Muscle of leg (tissue), 16 donors: Measurements from ENCODE around the gene VAV2. TPM values are rescaled to one million over a fixed set of nuclear protein-coding genes. Genes with fewer than 3 reads are reported as not detected.

ENCODE experiments used
- DNase-seq: peaks from one replicate; pipeline ENCODE4 v3.0.0; 2013
- H3K27ac ChIP-seq: one replicate; pipeline ENCODE4 v1.5.1; 2013; ENCODE audit warnings: mild to moderate bottlenecking, low read length, control low read depth
- H3K27me3 ChIP-seq: one replicate; pipeline ENCODE4 v1.6.1; 2013; ENCODE audit warnings: low read length; ENCODE audit not compliant: control insufficient read depth, insufficient read depth
- H3K36me3 ChIP-seq: one replicate; pipeline ENCODE4 v1.6.1; 2013; ENCODE audit warnings: low read length; ENCODE audit not compliant: control insufficient read depth, insufficient read depth
- H3K4me1 ChIP-seq: one replicate; pipeline ENCODE4 v1.6.1; 2013; ENCODE audit warnings: low read length; ENCODE audit not compliant: control insufficient read depth, insufficient read depth
- H3K4me3 ChIP-seq: one replicate; pipeline ENCODE4 v1.5.1; 2013; ENCODE audit warnings: low read length, control low read depth
- H3K9me3 ChIP-seq: replicated peaks from 2 replicates; pipeline ENCODE4 v1.6.1; 2013; ENCODE audit warnings: low read depth, low read length; ENCODE audit not compliant: control insufficient read depth
- WGBS: methylation state at CpG from one replicate; pipeline ENCODE4 v1.1.5; 2013; ENCODE audit warnings: missing lambda C conversion rate; ENCODE audit not compliant: insufficient coverage; 5-methylcytosine and 5-hydroxymethylcytosine counted together
- long read RNA-seq, 11 donors: transcript quantifications; one replicate each; lab custom pipeline, GENCODE V29; 2026
- polyA plus RNA-seq, 8 donors: library from polyadenylated mRNA; unstranded; fragments of 120-200 nt; gene quantifications; one replicate each; pipeline versions ENCODE4 v1.2.1 to v1.2.3, GENCODE V29; 2013; ENCODE audit warnings: inconsistent platforms in 1 of 8, low replicate concordance in 1 of 8; ENCODE audit not compliant: insufficient read length in 8 of 8, insufficient read depth in 1 of 8
- total RNA-seq: library from RNA; stranded (reverse); fragments of 120-200 nt; gene quantifications from one replicate; pipeline ENCODE4 v1.2.4, GENCODE V29; 2013

The VAV2 gene
- total RNA-seq = 7.4 TPM
- 10 to 100 TPM; 13.4 to 19.1 (median 16.0) TPM for polyA plus RNA-seq
- long read RNA-seq, donor 1 = 0 reads
- long read RNA-seq, donor 2 = 0 reads
- long read RNA-seq, donor 3 = 0 reads
- long read RNA-seq, donor 4 = 0 reads
- long read RNA-seq, donor 5, full-length matches to known transcripts = 1 of 6 reads
- long read RNA-seq, donor 5, partial matches to known transcripts = 5 of 6 reads
- long read RNA-seq, donor 5, other reads (novel, unspliced or antisense) = 0 of 6 reads
- long read RNA-seq, donor 6, full-length matches to known transcripts = 1 of 1 reads
- long read RNA-seq, donor 6, partial matches to known transcripts = 0 of 1 reads
- long read RNA-seq, donor 6, other reads (novel, unspliced or antisense) = 0 of 1 reads
- long read RNA-seq, donor 7, full-length matches to known transcripts = 1 of 1 reads
- long read RNA-seq, donor 7, partial matches to known transcripts = 0 of 1 reads
- long read RNA-seq, donor 7, other reads (novel, unspliced or antisense) = 0 of 1 reads
- long read RNA-seq, donor 8 = 0 reads
- long read RNA-seq, donor 9 = 0 reads
- long read RNA-seq, donor 10 = 0 reads
- long read RNA-seq, donor 11 = 0 reads

DNA sequence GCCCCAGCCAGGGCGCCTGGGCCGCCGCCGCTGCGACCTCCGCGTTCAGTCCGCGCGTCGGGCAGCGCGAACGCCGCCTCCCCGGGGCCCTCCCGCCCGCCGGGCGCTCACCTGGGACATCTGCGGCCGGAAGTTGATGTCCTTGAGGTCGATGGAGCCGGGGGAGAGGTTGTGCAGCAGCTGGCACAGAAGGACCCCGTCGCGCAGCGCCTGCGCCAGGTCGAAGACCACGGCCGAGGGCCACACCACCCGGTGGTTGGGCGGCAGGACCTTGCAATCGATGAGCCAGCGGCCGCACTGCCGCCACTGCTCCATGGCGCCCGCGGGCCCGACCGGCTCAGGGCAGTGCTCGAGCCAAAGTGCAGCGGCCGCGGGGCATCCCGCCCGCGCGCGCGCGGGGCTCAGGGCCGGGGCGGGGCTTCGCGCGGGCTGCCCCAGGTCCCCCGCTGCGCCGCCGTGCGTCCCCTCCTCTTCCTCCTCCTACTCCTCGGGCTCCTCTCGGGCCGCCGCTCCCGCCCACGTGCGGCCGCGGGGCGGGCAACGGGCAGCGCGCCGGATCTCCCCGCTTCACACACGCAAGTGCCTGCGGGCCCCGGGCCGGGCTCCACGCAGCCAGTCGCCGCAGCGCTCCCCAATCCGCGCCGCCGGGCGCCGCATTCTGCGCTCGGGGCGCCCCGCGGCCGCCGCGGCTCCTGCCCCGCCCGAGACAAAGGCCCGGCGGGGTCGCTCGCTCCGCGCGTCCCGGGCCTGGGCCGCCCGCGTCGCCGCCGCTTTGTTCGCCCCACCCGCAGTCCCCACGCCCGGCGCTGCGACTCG, at the start of gene VAV2:
Gene VAV2 (minus strand): TSS at position 361 of the 816 bp plus-strand sequence. CDS start 46 bp downstream, at position 315.
- under 1% methylated on average over 124 of the region's 124 CpGs for WGBS
- no peaks in the 10 kb centered on the region for H3K9me3 ChIP-seq
- H3K4me1 ChIP-seq = peaks cover 50% of the 10 kb centered on the region
- peak within 1 kb of the TSS; percentile 94 for H3K27ac ChIP-seq
- H3K36me3 ChIP-seq = no peaks in the 10 kb centered on the region
- peak within 1 kb of the TSS; percentile 84 for H3K4me3 ChIP-seq
- peak; percentile 74 for DNase-seq
- peaks cover 5% of the 10 kb centered on the region for H3K27me3 ChIP-seq

DNA sequence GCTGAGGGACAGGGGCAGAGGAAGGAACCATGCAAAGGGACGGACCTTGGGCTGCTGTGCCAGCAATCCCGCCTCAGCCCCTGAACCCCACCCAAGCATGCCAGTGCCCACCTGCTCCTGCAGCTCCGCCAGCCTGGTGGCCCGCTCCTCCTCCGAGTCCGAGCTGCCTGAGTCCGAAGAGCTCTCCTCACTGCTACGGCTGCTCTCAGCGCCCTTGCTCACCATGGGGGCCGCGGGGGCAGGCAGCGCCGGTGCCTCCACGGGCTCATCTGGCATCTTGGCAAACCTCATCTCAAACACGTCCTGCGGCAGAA, 49.5 kb upstream of the VAV2 start:
- WGBS = 89% methylated on average over 16 of the region's 16 CpGs
- H3K4me1 ChIP-seq = peaks cover 32% of the 10 kb centered on the region

DNA sequence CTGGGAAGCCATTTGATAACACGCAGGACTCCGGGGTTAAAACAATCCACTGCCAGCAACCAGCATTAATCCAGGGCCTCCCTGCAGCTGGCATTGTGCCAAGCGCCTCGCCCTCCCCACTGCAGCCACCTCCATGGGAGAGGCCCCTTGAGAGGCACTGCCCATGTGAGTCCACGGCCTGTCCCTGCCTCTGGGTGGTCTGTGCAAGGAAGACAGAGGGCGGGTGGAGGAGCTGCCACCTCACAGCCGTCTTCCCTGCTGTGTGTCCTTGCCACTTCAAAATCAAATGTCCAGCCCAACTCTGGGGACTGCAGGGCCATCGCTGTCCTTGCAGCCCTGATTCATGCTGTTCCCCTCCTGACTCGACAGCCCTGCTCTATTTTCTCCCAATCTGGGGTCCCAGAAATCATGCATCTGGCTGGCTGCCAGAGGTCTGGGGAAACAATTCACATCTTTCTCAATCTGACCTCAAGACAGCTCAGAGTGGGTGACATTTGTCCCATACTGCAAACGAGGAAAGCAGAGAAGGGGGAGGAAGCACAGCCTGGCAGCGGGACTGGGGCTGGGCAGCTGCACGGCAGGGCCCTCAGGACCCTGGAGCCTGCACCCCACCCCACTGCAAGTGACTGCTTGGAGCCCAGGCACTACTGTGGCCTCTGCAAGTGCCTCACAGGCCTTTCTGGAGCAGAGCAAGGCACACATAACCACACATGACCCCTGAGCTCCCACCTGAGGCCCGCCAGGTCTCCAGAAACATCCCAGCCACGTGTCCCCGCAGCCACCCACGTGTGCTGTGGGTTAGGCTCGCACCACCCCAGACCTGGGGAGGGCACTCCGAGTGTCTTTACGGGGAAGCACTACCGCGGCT, 48.9 kb upstream of the VAV2 start:
- H3K9me3 ChIP-seq = peaks cover 3% of the 10 kb centered on the region
- WGBS = 57% methylated on average over 21 of the region's 21 CpGs
- H3K27me3 ChIP-seq = no peaks in the 10 kb centered on the region
- peaks cover 79% of the 10 kb centered on the region for H3K36me3 ChIP-seq
- H3K27ac ChIP-seq = peak overlapping the region; percentile 47
- no peak overlapping the region for H3K4me3 ChIP-seq
- H3K4me1 ChIP-seq = peaks cover 32% of the 10 kb centered on the region
- no peak for DNase-seq

More for the DNA sequence above, 49.5 kb upstream of the VAV2 start:
- peaks cover 79% of the 10 kb centered on the region for H3K36me3 ChIP-seq
- peaks cover 3% of the 10 kb centered on the region for H3K9me3 ChIP-seq
- no peak overlapping the region for H3K27ac ChIP-seq
- H3K27me3 ChIP-seq = no peaks in the 10 kb centered on the region
- no peak overlapping the region for H3K4me3 ChIP-seq
- no peak for DNase-seq

- DNase-seq = no peak
- Histone ChIP-seq H3K4me3 (no peak overlapping the region), H3K36me3 (peaks cover 79% of the 10 kb centered on the region), H3K9me3 (peaks cover 3% of the 10 kb centered on the region), H3K27ac (peak overlapping the region; percentile 47), H3K4me1 (peaks cover 32% of the 10 kb centered on the region), H3K27me3 (no peaks in the 10 kb centered on the region)
- WGBS = 87% methylated on average over 9 of the region's 17 CpGs
These were observed 48.0 kb upstream of the VAV2 start for GRCh38 chr9:134040176-134040565.

DNA sequence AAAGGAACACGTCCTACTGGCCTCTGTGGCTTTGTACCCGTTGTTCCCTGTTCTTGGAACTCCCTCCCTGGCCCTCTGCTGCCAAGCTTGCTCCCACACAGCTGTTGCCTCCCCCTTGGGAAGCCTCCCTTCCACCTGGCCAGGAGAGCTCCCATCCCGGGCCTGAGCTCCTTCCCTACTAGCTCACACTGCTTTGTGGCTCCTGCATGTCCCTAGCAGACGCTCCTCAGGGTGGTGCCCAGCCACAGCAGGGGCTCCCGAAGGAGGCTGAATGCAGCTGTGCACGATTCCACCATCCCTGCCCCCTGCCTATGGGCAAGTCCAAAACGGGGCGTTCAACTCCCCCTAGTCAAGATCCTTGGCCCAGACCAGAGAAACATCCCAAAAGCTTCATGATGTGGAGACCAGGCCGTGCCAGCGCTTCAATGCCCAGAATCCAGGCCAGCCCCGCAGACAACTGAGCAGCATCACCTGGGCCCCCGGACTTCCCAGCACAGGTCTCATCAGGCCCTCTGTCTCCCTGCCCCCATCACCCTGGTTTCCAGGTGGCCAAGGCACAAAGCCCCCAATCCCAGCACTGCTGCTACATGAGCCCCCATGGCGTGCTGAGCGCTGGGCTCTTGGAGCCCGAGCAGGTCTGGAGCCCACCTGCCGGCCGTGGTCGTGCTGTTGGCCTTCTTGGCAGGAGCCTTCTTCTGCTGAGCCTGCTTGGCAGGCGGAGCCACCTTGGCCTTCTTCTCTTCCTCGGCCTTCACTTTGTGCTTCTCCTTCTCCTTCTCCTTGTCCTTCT, 47.5 kb upstream of the VAV2 start:
- Histone ChIP-seq H3K27ac (peak overlapping the region; percentile 63), H3K36me3 (peaks cover 79% of the 10 kb centered on the region), H3K4me1 (peaks cover 32% of the 10 kb centered on the region), H3K9me3 (peaks cover 3% of the 10 kb centered on the region), H3K27me3 (no peaks in the 10 kb centered on the region), H3K4me3 (no peak overlapping the region)
- WGBS = 93% methylated on average over 19 of the region's 20 CpGs
- DNase-seq = no peak

DNA sequence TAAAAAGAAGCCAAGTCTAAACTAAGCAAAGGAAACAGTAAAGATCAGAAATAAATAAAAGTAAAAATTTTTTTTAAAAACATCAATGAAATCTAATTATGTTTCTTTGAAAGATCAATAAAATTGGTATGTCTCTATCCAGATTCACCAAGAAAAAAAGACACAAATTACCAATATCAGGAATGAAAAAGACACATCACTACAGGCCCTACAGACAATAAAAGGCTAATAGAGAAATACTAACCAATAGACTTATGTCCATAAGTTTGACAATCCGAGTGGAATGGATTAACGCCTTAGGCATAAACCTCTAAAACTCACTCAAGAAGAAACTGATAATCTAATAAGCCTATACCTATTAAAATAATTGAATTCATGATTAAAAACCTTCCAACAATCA, 45.5 kb upstream of the VAV2 start:
- H3K27me3 ChIP-seq = no peaks in the 10 kb centered on the region
- no CpG with 5 or more reads among the region's 2 CpGs for WGBS
- H3K9me3 ChIP-seq = peaks cover 3% of the 10 kb centered on the region
- no peak overlapping the region for H3K4me3 ChIP-seq
- peaks cover 80% of the 10 kb centered on the region for H3K36me3 ChIP-seq
- no peak overlapping the region for H3K27ac ChIP-seq
- peaks cover 32% of the 10 kb centered on the region for H3K4me1 ChIP-seq
- DNase-seq = no peak

- no peaks in the 10 kb centered on the region for H3K27me3 ChIP-seq
- DNase-seq = no peak
- H3K9me3 ChIP-seq = peaks cover 3% of the 10 kb centered on the region
- peaks cover 78% of the 10 kb centered on the region for H3K36me3 ChIP-seq
- 96% methylated on average over 11 of the region's 16 CpGs for WGBS
- peaks cover 21% of the 10 kb centered on the region for H3K4me1 ChIP-seq
- no peak overlapping the region for H3K4me3 ChIP-seq
- no peak overlapping the region for H3K27ac ChIP-seq
These were observed 44.0 kb upstream of the VAV2 start for GRCh38 chr9:134036130-134036529.

DNA sequence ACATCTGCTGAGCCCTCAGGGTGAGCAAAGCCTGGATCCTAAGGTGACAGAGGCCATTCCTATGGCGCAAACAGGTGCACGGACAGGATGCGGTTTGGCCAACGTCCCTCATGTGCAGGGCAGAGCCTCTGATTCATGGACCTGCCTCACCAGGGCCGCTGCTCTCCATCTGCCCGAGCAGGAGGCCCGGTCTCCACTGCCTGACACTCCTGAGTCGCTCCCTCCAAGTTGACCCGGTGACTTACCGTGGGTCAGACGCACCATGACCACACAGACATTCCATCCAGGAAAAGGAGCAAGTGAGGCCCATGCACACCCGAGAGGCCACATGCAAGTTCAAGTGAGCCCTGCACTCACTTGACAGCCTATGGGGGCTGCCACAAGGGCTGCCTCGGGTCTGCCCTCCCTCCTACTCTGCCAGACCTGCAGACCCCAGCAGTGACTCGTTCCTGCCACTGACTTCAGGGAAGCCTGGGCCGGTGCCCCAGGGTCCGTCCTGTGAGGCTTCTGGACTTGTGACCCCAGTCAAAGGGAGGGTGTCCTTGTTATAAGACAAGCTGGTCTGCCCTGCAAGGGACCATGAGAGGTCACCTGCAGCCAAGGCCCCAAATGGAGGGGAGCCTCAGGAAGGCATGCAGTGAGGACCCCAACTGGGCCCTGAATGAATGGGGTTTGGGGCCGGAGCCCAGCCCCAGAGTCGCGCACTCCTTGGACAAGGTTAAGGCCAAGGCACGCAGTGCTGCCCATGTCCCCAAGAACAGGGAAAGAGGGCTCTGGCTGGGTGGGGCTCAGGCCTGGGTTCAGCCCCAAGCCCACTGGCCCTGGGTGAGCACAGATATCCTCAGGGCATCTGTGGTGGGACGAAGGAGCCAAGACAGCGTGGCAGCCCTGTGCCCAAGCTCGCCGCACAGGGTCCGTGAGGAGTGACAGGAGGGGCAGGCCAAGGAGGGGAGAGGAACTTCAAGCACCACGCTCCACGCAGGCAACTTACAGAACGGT, 43.2 kb upstream of the VAV2 start:
- Histone ChIP-seq H3K27me3 (no peaks in the 10 kb centered on the region), H3K4me1 (peaks cover 13% of the 10 kb centered on the region), H3K4me3 (no peak overlapping the region), H3K9me3 (peaks cover 3% of the 10 kb centered on the region), H3K27ac (no peak overlapping the region), H3K36me3 (peaks cover 81% of the 10 kb centered on the region)
- DNase-seq = no peak
- 93% methylated on average over 25 of the region's 28 CpGs for WGBS
